Ascending aorta (tissue), 2 donors: ENCODE data around the gene ADK. TPM values are rescaled to one million over a fixed set of nuclear protein-coding genes. Genes with fewer than 3 reads are reported as not detected.
A peak's percentile ranks its signal among the peaks of the same experiment; 100 is the strongest.

Experiments
- DNase-seq, 2 donors: peaks; one replicate each; pipeline ENCODE4 v3.0.0-alpha.2; 2019; ENCODE audit warnings: low spot score in 2 of 2
- H3K27ac ChIP-seq, 2 donors: fragments of 200-600 bp; sonication (generic); one replicate each; pipeline ENCODE4 v1.5.1; 2016 to 2017; ENCODE audit warnings: mild to moderate bottlenecking in 1 of 2
- H3K27me3 ChIP-seq: fragments of 200-600 bp; sonication (generic); one replicate; pipeline ENCODE4 v1.5.1; 2017
- H3K36me3 ChIP-seq, 2 donors: fragments of 200-600 bp; sonication (generic); one replicate each; pipeline ENCODE4 v1.5.1; 2016
- H3K4me1 ChIP-seq, 2 donors: fragments of 200-600 bp; sonication (generic); one replicate each; pipeline ENCODE4 v1.5.1; 2016 to 2017; ENCODE audit warnings: mild to moderate bottlenecking in 1 of 2
- H3K4me3 ChIP-seq, 2 donors: fragments of 200-600 bp; sonication (generic); one replicate each; pipeline ENCODE4 v1.5.1; 2016 to 2017; ENCODE audit warnings: mild to moderate bottlenecking in 1 of 2
- H3K9me3 ChIP-seq, 2 donors: fragments of 200-600 bp; sonication (generic); one replicate each; pipeline ENCODE4 v1.5.1; 2016
- intact Hi-C: fragments of 100-400 bp; cut with DNase I; formaldehyde crosslinking; loops from one replicate; pipeline ENCODE4 v1.15.1; 2023
- total RNA-seq: library from RNA; depleted of rRNA; stranded (reverse); fragments of >200 nt; gene quantifications from one replicate; pipeline ENCODE4 v1.1.0, GENCODE V29; 2016
- TF ChIP-seq, protein P1 (sequence below), 3 experiments: fragments of 200-600 bp in 2 of 3; fragments of 450-650 bp in 1 of 3; sonication (generic) in 2 of 3; IDR thresholded peaks; one replicate each; pipeline ENCODE4 v1.5.1; 2016 to 2019; ENCODE audit warnings: antibody characterized with exemption in 3 of 3, mild to moderate bottlenecking in 1 of 3, moderate library complexity in 1 of 3

ADK gene
- total RNA-seq, 1 donor from 2014 or later: 2.4 TPM

DNA sequence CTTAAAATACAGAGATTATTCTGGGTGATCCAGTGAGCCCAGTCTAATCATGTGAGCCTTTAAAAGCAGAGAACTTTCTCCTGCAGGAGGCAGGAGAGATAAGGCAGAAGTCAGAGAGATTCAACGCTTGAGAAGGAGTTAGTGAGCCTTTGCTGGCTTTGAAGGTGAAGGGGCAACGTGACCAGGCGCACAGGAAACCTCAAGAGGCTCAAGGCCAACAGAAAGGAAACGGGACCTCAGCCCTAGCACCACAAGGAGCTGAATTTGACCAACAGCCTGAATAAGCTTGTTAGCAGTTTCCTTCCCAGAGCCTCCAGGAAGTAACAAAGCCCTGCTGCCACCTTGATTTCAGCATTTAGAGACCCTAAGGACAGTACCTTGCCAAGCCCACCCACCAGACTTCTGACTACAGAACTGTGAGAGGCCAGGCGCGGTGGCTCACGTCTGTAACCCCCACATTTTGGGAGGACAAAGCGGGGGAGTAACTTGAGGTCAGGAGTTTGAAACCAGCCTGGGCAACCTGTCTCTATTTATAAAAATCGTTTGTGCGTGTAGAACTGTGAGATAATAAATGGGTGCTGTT lies 588.1 kb downstream of the ADK start:
- TF ChIP-seq, protein P1, sequence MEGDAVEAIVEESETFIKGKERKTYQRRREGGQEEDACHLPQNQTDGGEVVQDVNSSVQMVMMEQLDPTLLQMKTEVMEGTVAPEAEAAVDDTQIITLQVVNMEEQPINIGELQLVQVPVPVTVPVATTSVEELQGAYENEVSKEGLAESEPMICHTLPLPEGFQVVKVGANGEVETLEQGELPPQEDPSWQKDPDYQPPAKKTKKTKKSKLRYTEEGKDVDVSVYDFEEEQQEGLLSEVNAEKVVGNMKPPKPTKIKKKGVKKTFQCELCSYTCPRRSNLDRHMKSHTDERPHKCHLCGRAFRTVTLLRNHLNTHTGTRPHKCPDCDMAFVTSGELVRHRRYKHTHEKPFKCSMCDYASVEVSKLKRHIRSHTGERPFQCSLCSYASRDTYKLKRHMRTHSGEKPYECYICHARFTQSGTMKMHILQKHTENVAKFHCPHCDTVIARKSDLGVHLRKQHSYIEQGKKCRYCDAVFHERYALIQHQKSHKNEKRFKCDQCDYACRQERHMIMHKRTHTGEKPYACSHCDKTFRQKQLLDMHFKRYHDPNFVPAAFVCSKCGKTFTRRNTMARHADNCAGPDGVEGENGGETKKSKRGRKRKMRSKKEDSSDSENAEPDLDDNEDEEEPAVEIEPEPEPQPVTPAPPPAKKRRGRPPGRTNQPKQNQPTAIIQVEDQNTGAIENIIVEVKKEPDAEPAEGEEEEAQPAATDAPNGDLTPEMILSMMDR (IDR thresholded peaks at IDR 0.05): peak in 1 of 3 experiments; percentile 32
- Histone ChIP-seq H3K36me3 (no peaks in the 10 kb centered on the region), H3K27ac (no peak overlapping the region), H3K9me3 (no peaks in the 10 kb centered on the region), H3K27me3 (no peaks in the 10 kb centered on the region), H3K4me1 (no peaks in the 10 kb centered on the region), H3K4me3 (no peak overlapping the region)
- no peak for DNase-seq
- intact Hi-C loops: no loop called here

DNA sequence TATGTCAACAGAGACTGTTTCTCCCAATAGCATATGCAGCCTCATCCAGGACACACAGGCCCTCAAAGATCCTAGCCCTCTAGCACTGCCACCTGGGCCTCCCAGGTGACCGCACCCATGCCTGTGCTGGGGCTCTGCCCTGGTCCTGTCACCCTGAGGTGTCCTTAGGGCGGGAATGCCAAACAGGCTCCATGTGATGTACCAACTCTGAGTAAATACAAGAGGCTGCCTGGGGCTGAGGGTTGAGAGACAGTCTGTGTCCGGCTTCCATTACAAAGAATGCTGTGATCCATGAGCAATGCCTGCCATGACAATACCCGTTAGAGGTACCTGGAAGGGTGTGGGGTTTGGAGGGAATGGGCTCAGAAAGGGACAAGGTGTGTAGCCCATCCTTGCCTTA lies 592.4 kb downstream of the ADK start:
- Histone ChIP-seq H3K9me3 (no peaks in the 10 kb centered on the region), H3K4me1 (no peaks in the 10 kb centered on the region), H3K27me3 (no peaks in the 10 kb centered on the region), H3K4me3 (no peak overlapping the region), H3K36me3 (no peaks in the 10 kb centered on the region), H3K27ac (no peak overlapping the region)
- TF ChIP-seq, protein P1 (IDR thresholded peaks at IDR 0.05): no peak
- DNase-seq: no peak
- intact Hi-C loops: no loop called here

DNA sequence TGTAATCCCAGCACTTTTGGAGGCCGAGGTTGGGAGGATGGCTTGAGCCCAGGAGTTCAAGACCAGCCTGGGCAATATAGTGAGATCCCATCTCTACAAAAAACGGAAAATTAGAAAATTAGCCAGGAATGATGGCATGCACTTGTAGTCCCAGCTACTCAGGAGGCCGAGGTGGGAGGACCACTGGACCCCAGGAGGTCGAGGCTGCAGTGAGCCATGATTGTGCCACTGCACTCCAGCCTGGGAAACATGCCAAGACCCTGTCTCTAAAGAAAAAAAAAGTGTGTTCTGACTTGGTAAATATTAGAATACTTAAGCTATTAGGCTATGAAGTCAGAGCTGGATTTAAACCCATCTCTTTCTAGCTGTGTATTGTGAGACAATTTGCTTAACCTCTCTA lies 594.4 kb downstream of the ADK start:
- Histone ChIP-seq H3K27me3 (no peaks in the 10 kb centered on the region), H3K4me1 (no peaks in the 10 kb centered on the region), H3K27ac (no peak overlapping the region), H3K9me3 (no peaks in the 10 kb centered on the region), H3K4me3 (no peak overlapping the region), H3K36me3 (no peaks in the 10 kb centered on the region)
- intact Hi-C loops: no loop called here
- no peak for DNase-seq
- TF ChIP-seq, protein P1 (IDR thresholded peaks at IDR 0.05): no peak

DNA sequence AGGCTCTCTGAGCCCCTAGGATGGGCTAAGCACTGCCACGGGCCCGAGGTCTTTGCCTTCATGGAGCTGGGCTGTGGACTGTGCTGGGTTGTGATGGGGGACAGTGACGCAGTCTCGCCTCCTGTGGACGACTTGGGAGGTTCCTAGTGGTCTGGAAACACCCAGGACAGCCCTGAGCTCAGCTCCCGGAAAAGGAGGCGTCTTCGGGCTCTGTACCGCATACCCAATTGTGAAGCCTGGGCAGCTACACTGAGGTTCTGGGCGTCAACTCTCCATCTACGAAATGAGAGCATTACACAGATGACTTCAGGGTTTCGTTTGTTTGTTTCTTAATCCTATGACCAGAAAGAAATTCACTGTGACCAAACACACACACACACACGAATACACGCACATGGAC lies 595.8 kb downstream of the ADK start:
- Histone ChIP-seq H3K9me3 (no peaks in the 10 kb centered on the region), H3K27me3 (no peaks in the 10 kb centered on the region), H3K36me3 (no peaks in the 10 kb centered on the region), H3K4me3 (no peak overlapping the region), H3K4me1 (no peaks in the 10 kb centered on the region), H3K27ac (no peak overlapping the region)
- no peak for DNase-seq
- intact Hi-C loops: no loop called here
- TF ChIP-seq, protein P1 (IDR thresholded peaks at IDR 0.05): no peak

DNA sequence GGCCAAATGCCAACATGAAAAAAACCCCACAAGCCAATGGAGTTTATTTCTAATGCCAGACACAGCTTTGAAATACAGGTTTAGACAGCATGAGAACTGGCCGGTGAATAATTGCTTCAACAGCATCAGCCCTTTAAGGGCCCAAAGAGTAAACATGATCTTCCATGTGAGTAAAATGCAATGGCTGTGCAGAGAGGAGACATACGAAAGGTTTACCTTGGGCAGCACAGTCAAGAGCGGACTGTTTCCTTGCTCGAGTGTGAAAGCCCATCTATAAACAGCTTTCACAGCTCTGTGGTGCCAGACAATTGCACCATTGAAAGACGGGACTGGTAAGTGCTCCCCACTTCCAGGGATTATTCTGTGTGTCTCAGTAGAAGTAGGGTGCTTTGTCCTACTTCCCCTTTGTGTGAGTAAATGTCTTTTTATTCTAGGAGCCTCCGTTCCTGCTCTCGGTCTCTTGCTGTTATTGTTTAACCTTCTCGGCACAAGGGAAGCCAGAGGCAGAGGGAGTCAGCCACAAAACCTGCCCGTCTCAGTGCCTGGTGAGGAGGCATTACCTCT lies 597.5 kb downstream of the ADK start:
- no peak overlapping the region for H3K4me3 ChIP-seq
- H3K27me3 ChIP-seq: no peaks in the 10 kb centered on the region
- intact Hi-C loops: no loop called here
- H3K36me3 ChIP-seq: no peaks in the 10 kb centered on the region
- TF ChIP-seq, protein P1 (IDR thresholded peaks at IDR 0.05): no peak
- DNase-seq: no peak
- H3K27ac ChIP-seq: no peak overlapping the region
- no peaks in the 10 kb centered on the region for H3K9me3 ChIP-seq
- H3K4me1 ChIP-seq: no peaks in the 10 kb centered on the region
